Cardiac muscle cell (in vitro differentiated cells and primary cell): Measurements from ENCODE around the gene HS6ST1. TPM values are rescaled to one million over a fixed set of nuclear protein-coding genes. Genes with fewer than 3 reads are reported as not detected.

Experiments
- DNase-seq, 2 donors: peaks; one replicate each; pipeline versions ENCODE4 v3.0.0 to v3.0.0-alpha.2; 2010 to 2017; ENCODE audit warnings: low read depth in 1 of 2, low spot score in 1 of 2
- H3K27ac ChIP-seq: fragments of 200-600 bp; sonication (generic); 2 replicates; pipeline ENCODE4 v1.5.1; 2016
- H3K27me3 ChIP-seq: fragments of 200-600 bp; sonication (generic); 2 replicates; pipeline ENCODE4 v1.6.0; 2016; ENCODE audit warnings: control low read depth
- H3K36me3 ChIP-seq: fragments of 200-600 bp; sonication (generic); 2 replicates; pipeline ENCODE4 v1.5.1; 2016; ENCODE audit warnings: control low read depth
- H3K4me1 ChIP-seq: fragments of 200-600 bp; sonication (generic); 2 replicates; pipeline ENCODE4 v1.8.1; 2017; ENCODE audit warnings: low read depth, mild to moderate bottlenecking, mixed run types
- H3K4me3 ChIP-seq: fragments of 200-600 bp; sonication (generic); 2 replicates; pipeline ENCODE4 v1.5.1; 2016; ENCODE audit warnings: mild to moderate bottlenecking
- H3K9me3 ChIP-seq: fragments of 200-600 bp; sonication (generic); 2 replicates; pipeline ENCODE4 v1.5.1; 2017; ENCODE audit warnings: low read depth, mild to moderate bottlenecking, control low read depth
- CTCF ChIP-seq: IDR thresholded peaks from 2 replicates; pipeline ENCODE4 v1.5.1; 2012; ENCODE audit warnings: low read depth, mild to moderate bottlenecking, low read length
- polyA plus RNA-seq: library from polyadenylated mRNA; unstranded; fragments of >200 nt; fragmentation: Nextera tagmentation; extraction: Ambion mirVana; gene quantifications from 2 replicates; pipeline ENCODE4 v1.2.1, GENCODE V29; 2016
- total RNA-seq: library from RNA; depleted of rRNA; stranded (reverse); fragments of >200 nt; gene quantifications from 2 replicates; pipeline ENCODE4 v1.2.3, GENCODE V29; 2016

HS6ST1 gene
- total and polyA plus RNA-seq, 2 experiments from 2014 or later: 22.9 to 24.5 TPM

GRCh38 chr2:128363934-128364361 lies 45.3 kb upstream of the HS6ST1 start:
- Histone ChIP-seq H3K27ac (no peak overlapping the region), H3K4me3 (no peak overlapping the region), H3K9me3 (no peaks in the 10 kb centered on the region), H3K36me3 (no peaks in the 10 kb centered on the region), H3K27me3 (no peaks in the 10 kb centered on the region), H3K4me1 (peaks cover 6% of the 10 kb centered on the region)
- no peak for TF ChIP-seq CTCF
- DNase-seq: peak in 1 of 2 donors; percentile 47

GRCh38 chr2:128362889-128363228 lies 44.2 kb upstream of the HS6ST1 start:
- no peak for TF ChIP-seq CTCF
- no peaks in the 10 kb centered on the region for H3K9me3 ChIP-seq
- H3K27ac ChIP-seq: peak overlapping the region; percentile 92
- DNase-seq: peak; percentile 83 to 91
- no peaks in the 10 kb centered on the region for H3K36me3 ChIP-seq
- H3K27me3 ChIP-seq: no peaks in the 10 kb centered on the region
- H3K4me3 ChIP-seq: no peak overlapping the region
- H3K4me1 ChIP-seq: peaks cover 5% of the 10 kb centered on the region

GRCh38 chr2:128362176-128362888 lies 43.7 kb upstream of the HS6ST1 start:
- Histone ChIP-seq H3K4me1 (peaks cover 5% of the 10 kb centered on the region), H3K27ac (peak overlapping the region; percentile 92), H3K27me3 (no peaks in the 10 kb centered on the region), H3K4me3 (no peak overlapping the region), H3K36me3 (no peaks in the 10 kb centered on the region), H3K9me3 (no peaks in the 10 kb centered on the region)
- TF ChIP-seq CTCF: no peak
- DNase-seq: no peak

- H3K4me1 ChIP-seq: peaks cover 5% of the 10 kb centered on the region
- H3K27me3 ChIP-seq: no peaks in the 10 kb centered on the region
- H3K9me3 ChIP-seq: no peaks in the 10 kb centered on the region
- H3K4me3 ChIP-seq: no peak overlapping the region
- H3K27ac ChIP-seq: peak overlapping the region; percentile 92
- no peak for DNase-seq
- no peaks in the 10 kb centered on the region for H3K36me3 ChIP-seq
- TF ChIP-seq CTCF: no peak
Measured at GRCh38 chr2:128361376-128362131, 42.9 kb upstream of the HS6ST1 start.

GRCh38 chr2:128360711-128361110 lies 42.0 kb upstream of the HS6ST1 start:
- no peaks in the 10 kb centered on the region for H3K9me3 ChIP-seq
- H3K27ac ChIP-seq: no peak overlapping the region
- TF ChIP-seq CTCF: no peak
- no peak for DNase-seq
- H3K4me3 ChIP-seq: no peak overlapping the region
- no peaks in the 10 kb centered on the region for H3K36me3 ChIP-seq
- H3K4me1 ChIP-seq: peaks cover 5% of the 10 kb centered on the region
- no peaks in the 10 kb centered on the region for H3K27me3 ChIP-seq
